OCI-LY7 (cell line): ENCODE measurements around the gene MAP2K7. TPM values are rescaled to one million over a fixed set of nuclear protein-coding genes. Genes with fewer than 3 reads are reported as not detected.

ENCODE experiments used
- BruUV-seq: library from RNA; stranded (reverse); fragments of 400-500 nt; replicated peaks from 2 replicates; lab custom pipeline; 2021; lab: Mats Ljungman, UMichigan
- CTCF ChIA-PET: fragments of 300-600 bp; sonication (Branson Sonifier 250); formaldehyde crosslinking; loops from one replicate; lab custom pipeline; 2022; ENCODE audit warnings: antibody characterized with exemption; ENCODE audit not compliant: unreplicated experiment; lab: Charles Lee
- POLR2A ChIA-PET: fragments of 300-600 bp; sonication (Branson Sonifier 250); formaldehyde crosslinking; loops from one replicate; lab custom pipeline; 2022; ENCODE audit warnings: antibody characterized with exemption; lab: Charles Lee
- DNase-seq: peaks from one replicate; pipeline ENCODE4 v3.0.0-alpha.2; 2015; ENCODE audit warnings: low spot score
- H2AFZ ChIP-seq: fragments of 200-600 bp; sonication (generic), shearing (Covaris generic); 2 replicates; pipeline ENCODE4 v1.6.1; 2014; ENCODE audit warnings: mild to moderate bottlenecking, antibody characterized with exemption, low read length, moderate library complexity
- H3K27ac ChIP-seq: fragments of 200-600 bp; sonication (generic); 2 replicates; pipeline ENCODE4 v1.5.1; 2014; ENCODE audit warnings: mixed run types, low read depth, mild to moderate bottlenecking, moderate library complexity, low read length, inconsistent platforms; ENCODE audit not compliant: poor library complexity, severe bottlenecking
- H3K36me3 ChIP-seq: fragments of 200-600 bp; sonication (generic); 2 replicates; pipeline ENCODE4 v1.6.1; 2014; ENCODE audit warnings: mild to moderate bottlenecking, antibody characterized with exemption, low read length, moderate library complexity, mixed read lengths; ENCODE audit not compliant: insufficient read depth
- H3K4me1 ChIP-seq: fragments of 200-600 bp; sonication (generic); 2 replicates; pipeline ENCODE4 v1.5.1; 2014; ENCODE audit warnings: mild to moderate bottlenecking, low read length; ENCODE audit not compliant: insufficient read depth, poor library complexity, severe bottlenecking
- H3K4me2 ChIP-seq: fragments of 200-600 bp; sonication (generic); 2 replicates; pipeline ENCODE4 v1.6.1; 2014; ENCODE audit warnings: mild to moderate bottlenecking, low read length
- H3K4me3 ChIP-seq: fragments of 200-600 bp; sonication (generic); 2 replicates; pipeline ENCODE4 v1.5.1; 2014; ENCODE audit warnings: mild to moderate bottlenecking, low read depth, low read length; ENCODE audit not compliant: poor library complexity, severe bottlenecking
- H3K79me2 ChIP-seq: fragments of 200-600 bp; sonication (generic); 2 replicates; pipeline ENCODE4 v1.6.1; 2016; ENCODE audit warnings: low read depth, mild to moderate bottlenecking, low read length, moderate library complexity, mixed read lengths; ENCODE audit not compliant: insufficient read depth
- H3K9me2 ChIP-seq: fragments of 200-600 bp; sonication (generic); 2 replicates; pipeline ENCODE4 v1.6.1; 2016; ENCODE audit warnings: mild to moderate bottlenecking, low read length, mixed read lengths; ENCODE audit not compliant: insufficient read depth
- H3K9me3 ChIP-seq: fragments of 200-600 bp; sonication (generic); 2 replicates; pipeline ENCODE4 v1.6.1; 2014; ENCODE audit warnings: mild to moderate bottlenecking, mixed run types, low read length, mixed read lengths
- H4K20me1 ChIP-seq: fragments of 200-600 bp; sonication (generic); 2 replicates; pipeline ENCODE4 v1.6.1; 2014; ENCODE audit warnings: mild to moderate bottlenecking, antibody characterized with exemption, low read length, moderate library complexity, mixed read lengths; ENCODE audit not compliant: insufficient read depth
- CTCF ChIP-seq: fragments of 200-600 bp; sonication (generic); conservative IDR thresholded peaks from 2 replicates; pipeline ENCODE4 v1.5.1; 2014; ENCODE audit warnings: mild to moderate bottlenecking, antibody characterized with exemption, low read length, moderate library complexity, mixed read lengths
- EZH2phosphoT487 ChIP-seq: fragments of 200-600 bp; sonication (generic); IDR thresholded peaks from 2 replicates; pipeline ENCODE4 v1.6.1; 2018; ENCODE audit warnings: low read depth, borderline replicate concordance, mild to moderate bottlenecking, mixed run types, antibody characterized with exemption, low read length, moderate library complexity, mixed read lengths
- intact Hi-C: fragments of 100-400 bp; cut with micrococcal nuclease; formaldehyde crosslinking; loops from one replicate; pipeline ENCODE4 v1.10.0; 2022; ENCODE audit not compliant: unreplicated experiment
- total RNA-seq, 2 experiments: library from RNA; depleted of rRNA in 1 of 2; stranded (reverse); fragments of >200 nt in 1 of 2; shearing (Covaris generic) in 1 of 2; gene quantifications; 2 replicates each; pipeline ENCODE4 v1.2.3, GENCODE V29; 2014 to 2022

Gene MAP2K7
- total RNA-seq, 2 experiments from 2014 or later: 23.2 to 44.5 TPM

- Histone ChIP-seq H4K20me1 (no peaks in the 10 kb centered on the region), H3K4me2 (peak overlapping the region; percentile 51), H3K4me3 (peak overlapping the region; percentile 23), H2AFZ (no peak overlapping the region), H3K27ac (no peak overlapping the region), H3K4me1 (peaks cover 17% of the 10 kb centered on the region), H3K9me3 (no peaks in the 10 kb centered on the region), H3K36me3 (no peaks in the 10 kb centered on the region), H3K79me2 (no peaks in the 10 kb centered on the region), H3K9me2 (no peaks in the 10 kb centered on the region)
- peak; percentile 64 for TF ChIP-seq CTCF
- TF ChIP-seq EZH2phosphoT487: no peak
- intact Hi-C loops: loop anchor here (1.0 kb wide), 1 partner anchor 8 kb away; no protein-coding TSS in a partner anchor
- CTCF ChIA-PET: no interaction called here
- no peak for DNase-seq
- POLR2A ChIA-PET: no interaction called here
- no TSS peak for BruUV-seq
These were observed 41.9 kb upstream of the MAP2K7 start for GRCh38 chr19:7861619-7862412.

GRCh38 chr19:7862413-7862951 is 41.2 kb upstream of the MAP2K7 start:
- no peak for TF ChIP-seq EZH2phosphoT487
- no peak for TF ChIP-seq CTCF
- peak overlapping the region; percentile 51 for H3K4me2 ChIP-seq

More at GRCh38 chr19:7862413-7862951, 41.2 kb upstream of the MAP2K7 start:
- intact Hi-C loops: loop anchor here (1.0 kb wide), 1 partner anchor 8 kb away; no protein-coding TSS in a partner anchor
- Histone ChIP-seq H3K9me2 (no peaks in the 10 kb centered on the region), H3K4me1 (peaks cover 17% of the 10 kb centered on the region), H2AFZ (no peak overlapping the region), H3K27ac (no peak overlapping the region), H3K4me3 (peak overlapping the region; percentile 23), H4K20me1 (no peaks in the 10 kb centered on the region), H3K9me3 (no peaks in the 10 kb centered on the region), H3K36me3 (no peaks in the 10 kb centered on the region), H3K79me2 (no peaks in the 10 kb centered on the region)
- ChIA-PET CTCF (no interaction called here), POLR2A (no interaction called here)
- no TSS peak for BruUV-seq
- DNase-seq: peak; percentile 84
